GM20431 (cell line): ENCODE data around the gene NHLRC4.

Source experiments
- in situ Hi-C: fragments of 300-500 bp; cut with MseI, MboI; formaldehyde crosslinking; loops from one replicate; pipeline ENCODE4 v1.15.0; 2020; ENCODE audit warnings: low sequenced_read_pairs; ENCODE audit not compliant: unreplicated experiment

NHLRC4 gene

DNA sequence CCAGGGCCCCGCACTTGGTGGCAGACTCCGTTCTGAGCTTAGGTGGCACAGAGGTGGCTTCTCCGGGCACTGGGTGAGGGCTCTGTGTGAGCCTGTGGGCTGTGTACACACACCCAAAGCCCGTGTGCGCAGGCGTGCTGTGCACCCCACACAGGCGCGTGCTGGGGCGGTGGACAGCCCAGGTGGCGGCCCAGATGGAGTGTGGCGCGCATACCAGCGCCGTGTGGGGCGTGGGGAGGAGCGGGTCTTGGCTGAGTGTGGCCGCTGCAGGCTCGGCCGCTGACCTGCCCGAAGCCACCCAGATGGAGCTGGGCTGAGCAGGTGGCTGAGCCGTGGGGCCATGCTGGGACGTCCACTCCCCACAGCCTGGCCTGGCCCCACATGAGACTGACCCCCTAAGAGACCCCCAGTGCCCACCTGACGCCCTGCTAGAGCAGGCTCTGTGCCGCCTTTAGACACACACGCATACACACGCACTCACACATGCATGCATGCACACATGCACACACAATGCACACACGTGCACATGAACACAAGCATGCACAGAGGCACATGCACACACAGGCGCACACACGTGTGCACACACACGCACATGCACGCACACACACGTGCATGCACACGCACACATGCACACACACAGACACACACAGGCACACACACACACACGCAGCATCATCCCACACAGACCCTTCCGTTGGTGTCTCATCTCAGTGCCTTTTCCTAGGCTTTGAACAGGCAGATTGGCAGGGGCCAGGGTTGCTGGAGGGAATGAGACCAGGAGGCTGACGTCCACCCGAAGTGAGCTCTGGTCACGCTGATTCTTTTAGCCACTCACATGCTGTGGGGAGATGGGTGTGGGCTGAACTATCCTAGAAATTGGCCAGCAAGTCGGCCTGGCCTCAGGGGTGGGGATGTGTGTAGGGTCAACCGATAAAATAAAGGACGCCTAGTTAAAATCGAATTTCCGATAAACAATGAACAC, 4.6 kb upstream of the NHLRC4 start:
- in situ Hi-C loops, result no loop called here

DNA sequence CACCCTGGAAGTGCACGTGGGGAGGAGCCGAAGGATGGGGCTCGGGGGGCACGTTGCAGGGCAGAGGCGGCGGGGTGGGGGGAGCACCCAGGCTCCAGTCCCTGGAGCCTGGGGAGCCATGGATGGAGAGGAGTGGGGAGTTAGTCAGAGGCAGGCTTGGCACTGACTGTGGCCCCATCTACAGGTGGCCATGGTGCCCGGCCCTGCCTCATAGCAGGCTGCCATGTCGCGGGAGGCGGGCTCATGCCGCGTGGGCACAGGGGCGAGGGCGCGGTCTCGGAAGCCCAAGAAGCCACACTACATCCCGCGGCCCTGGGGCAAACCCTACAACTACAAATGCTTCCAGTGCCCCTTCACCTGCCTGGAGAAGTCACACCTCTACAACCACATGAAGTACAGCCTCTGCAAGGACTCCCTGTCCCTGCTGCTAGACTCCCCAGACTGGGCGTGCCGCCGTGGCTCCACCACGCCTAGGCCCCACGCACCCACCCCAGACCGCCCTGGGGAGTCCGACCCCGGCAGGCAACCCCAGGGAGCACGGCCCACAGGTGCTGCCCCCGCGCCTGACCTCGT, 3.6 kb upstream of the NHLRC4 start:
- in situ Hi-C loops, result no loop called here

DNA sequence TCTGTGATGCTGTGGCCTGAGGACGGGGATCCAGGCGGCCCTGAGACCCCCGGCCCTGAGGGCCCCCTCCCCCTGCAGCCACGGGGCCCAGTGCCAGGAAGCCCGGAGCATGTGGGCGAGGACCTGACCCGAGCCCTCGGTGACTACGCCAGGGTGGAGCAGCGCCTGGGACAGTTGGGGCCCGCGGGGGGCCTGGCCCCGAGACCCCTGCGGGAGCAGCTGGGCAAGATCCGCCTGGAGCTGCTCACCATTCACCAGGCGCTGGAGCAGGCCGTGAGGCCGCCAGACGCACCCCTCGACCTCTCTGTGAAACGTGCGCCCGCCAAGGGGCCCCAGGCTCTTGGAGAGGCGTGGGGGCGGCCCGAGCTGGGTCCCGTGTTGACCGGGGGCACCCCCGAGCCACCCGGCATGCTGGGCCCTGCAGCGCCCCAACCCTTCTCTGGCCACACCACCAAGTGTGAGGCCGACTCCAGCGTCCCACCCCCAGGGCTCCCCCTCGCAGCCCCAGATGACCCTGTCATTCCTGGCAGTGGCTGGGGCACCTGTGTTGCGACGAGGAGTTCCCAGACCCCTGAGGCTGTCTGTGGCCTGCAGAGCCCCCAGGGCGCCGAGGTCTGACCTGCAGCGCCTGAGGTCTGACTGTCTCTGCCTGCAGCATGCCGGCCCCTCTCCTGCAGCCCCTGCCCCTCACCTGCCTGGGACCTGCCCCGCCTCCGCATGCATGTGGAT, 2.0 kb upstream of the NHLRC4 start:
- in situ Hi-C loops, result no loop called here

- in situ Hi-C loops, result no loop called here
Measured at GRCh38 chr16:565419-566330, 1.1 kb upstream of the NHLRC4 start.

- in situ Hi-C loops, result no loop called here
Measured at GRCh38 chr16:567373-568256, 810 bp downstream of the NHLRC4 start.

DNA sequence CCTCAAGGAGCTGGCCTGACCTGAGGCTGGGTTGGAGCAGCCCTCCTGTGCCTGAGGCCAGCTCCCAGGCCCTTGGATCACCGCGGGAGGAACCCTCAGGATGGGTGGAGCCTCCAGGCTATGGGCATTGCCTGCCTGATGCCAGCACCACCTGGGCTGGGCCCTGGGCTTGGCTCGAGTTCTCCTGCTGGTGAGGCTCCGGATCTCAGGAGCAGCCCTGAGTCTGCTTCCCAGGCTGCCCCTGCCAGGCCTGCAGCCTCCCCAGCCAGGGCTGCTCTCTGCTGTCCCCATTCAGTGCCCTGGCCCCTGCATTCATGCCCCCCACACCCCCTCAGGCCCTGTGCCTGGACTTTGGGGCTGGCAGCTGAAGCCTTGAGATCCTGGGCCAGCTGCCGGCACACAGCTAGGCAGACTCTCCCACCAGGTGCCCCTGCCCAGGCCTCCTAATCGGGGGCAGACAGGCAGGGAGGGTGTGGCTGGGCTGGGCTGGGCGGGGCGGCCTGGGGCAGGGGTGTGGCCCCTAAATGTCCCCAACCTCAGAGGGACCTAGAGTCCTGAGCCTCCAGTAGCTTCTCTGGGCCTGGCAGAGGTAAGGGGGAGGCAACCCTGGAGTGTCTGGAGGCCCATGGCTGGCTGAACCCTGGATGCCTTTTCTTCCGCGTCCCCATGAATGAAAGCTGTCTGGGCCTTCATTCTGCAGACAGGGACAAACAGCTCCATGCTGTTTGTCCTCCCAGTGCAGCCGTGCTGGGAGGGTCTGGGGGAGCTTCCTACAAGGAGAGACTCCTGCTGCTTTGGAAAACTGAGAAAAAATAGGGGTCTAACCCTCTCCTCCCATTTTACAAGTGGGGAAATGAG, 1.8 kb downstream of the NHLRC4 start:
- in situ Hi-C loops, result no loop called here

- in situ Hi-C loops, result no loop called here
Measured at GRCh38 chr16:569445-570254, 2.8 kb downstream of the NHLRC4 start, which contains the start of gene PIGQ. Gene PIGQ (plus strand): TSS chr16:569968. CDS start chr16:574075, 4,107 bp downstream.

- in situ Hi-C loops, result no loop called here
Measured at GRCh38 chr16:572865-573650, 6.3 kb downstream of the NHLRC4 start.

- in situ Hi-C loops, result no loop called here
Measured at GRCh38 chr16:574021-574760, 7.4 kb downstream of the NHLRC4 start.

DNA sequence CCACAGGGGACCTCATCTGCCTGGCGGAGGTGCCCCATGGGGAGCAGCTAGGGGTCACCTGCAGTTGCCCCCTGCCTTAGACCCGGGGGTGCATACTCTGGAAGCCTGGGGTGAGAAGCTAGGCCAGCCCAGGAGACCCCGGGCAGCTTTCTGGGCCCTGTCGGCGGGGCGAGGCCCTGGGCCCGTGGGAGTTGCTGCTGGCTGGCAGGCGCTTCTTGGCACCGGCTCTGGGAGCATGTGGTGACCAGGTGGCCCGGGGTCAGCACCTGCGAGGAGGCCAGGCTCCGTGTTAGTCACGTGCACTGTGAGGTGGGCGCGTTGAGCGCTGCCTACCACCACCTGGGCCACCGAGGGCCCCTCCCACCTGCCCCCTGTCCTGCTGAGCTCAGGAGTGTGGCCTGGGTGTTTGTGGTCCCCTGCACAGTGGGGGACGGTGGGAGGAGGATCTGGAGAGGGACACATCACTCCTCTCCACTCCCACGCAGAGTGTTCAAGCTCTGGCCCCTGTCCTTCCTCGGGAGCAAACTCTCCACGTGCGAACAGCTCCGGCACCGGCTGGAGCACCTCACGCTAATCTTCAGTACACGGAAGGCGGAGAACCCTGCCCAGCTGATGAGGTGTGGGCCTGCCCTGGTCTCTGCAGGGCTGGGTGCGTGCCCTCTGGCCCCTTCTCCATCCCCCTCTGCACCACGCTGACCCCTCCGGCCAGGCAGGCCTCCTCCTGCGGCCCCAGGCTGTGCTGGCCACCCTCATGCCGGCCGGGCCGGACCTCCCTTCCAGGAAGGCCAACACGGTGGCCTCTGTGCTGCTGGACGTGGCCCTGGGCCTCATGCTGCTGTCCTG, 8.8 kb downstream of the NHLRC4 start:
- in situ Hi-C loops, result no loop called here

DNA sequence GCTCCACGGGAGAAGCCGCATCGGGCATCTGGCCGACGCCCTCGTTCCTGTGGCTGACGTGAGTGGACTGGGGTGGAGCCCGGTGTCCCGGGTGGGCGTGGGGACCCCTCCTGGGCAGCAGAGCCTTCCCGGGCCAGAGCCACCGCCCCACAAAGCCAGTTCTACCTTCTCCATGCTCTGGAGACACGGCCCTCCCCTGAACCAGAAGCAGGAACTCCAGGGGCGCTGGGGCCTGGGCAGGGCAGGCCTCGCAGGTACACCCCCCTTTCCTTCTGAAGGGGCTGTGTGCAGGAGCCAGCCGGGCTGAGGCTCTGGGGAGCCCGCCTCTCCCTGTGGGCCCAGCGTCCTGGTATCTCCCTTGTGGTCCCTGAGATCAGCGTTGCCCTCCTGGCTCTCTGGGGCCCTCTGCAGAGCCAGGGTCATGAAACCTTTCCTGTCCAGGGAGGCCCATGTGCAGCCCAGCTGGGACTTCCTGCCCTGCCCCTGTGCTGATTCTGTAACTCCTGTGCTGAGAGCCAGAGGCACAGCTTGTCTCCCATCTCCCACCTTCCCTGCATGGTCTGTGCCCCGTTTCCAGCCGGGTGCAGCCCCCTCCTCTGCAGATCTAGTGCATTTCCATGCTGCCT, 9.5 kb downstream of the NHLRC4 start:
- in situ Hi-C loops, result no loop called here

- in situ Hi-C loops, result no loop called here
Measured at GRCh38 chr16:576823-577201, 10.0 kb downstream of the NHLRC4 start.

GRCh38 chr16:577796-578195, 11.0 kb downstream of the NHLRC4 start:
- in situ Hi-C loops, result no loop called here

- in situ Hi-C loops, result no loop called here
Measured at GRCh38 chr16:578232-578869, 11.5 kb downstream of the NHLRC4 start.
